Endodermal cell (in vitro differentiated cells): Measurements from ENCODE around the gene ZNF618. TPM values are rescaled to one million over a fixed set of nuclear protein-coding genes. Genes with fewer than 3 reads are reported as not detected.

Source experiments
- DNase-seq: peaks from one replicate; pipeline ENCODE4 v3.0.0-alpha.2; 2017
- H3K27ac ChIP-seq: 2 replicates; pipeline ENCODE4 v1.5.1; 2013; ENCODE audit warnings: mild to moderate bottlenecking, low read depth, low read length, moderate library complexity
- H3K27me3 ChIP-seq: 2 replicates; pipeline ENCODE4 v1.6.1; 2013; ENCODE audit warnings: mild to moderate bottlenecking, low read length, moderate library complexity; ENCODE audit not compliant: insufficient read depth, control insufficient read depth, poor library complexity, severe bottlenecking
- H3K36me3 ChIP-seq: 2 replicates; pipeline ENCODE4 v1.7.0; 2013; ENCODE audit warnings: mild to moderate bottlenecking, low read length, moderate library complexity; ENCODE audit not compliant: control insufficient read depth, insufficient read depth
- H3K4me1 ChIP-seq: one replicate; pipeline ENCODE4 v1.7.0; 2013; ENCODE audit warnings: low read length; ENCODE audit not compliant: control insufficient read depth, insufficient read depth
- H3K4me3 ChIP-seq: 2 replicates; pipeline ENCODE4 v1.5.1; 2013; ENCODE audit warnings: mild to moderate bottlenecking, low read length, moderate library complexity
- H3K9ac ChIP-seq: 2 replicates; pipeline ENCODE4 v1.6.1; 2013; ENCODE audit warnings: mild to moderate bottlenecking, low read length, moderate library complexity; ENCODE audit not compliant: poor library complexity, severe bottlenecking; ENCODE audit errors: extremely low read depth
- H3K9me3 ChIP-seq: 2 replicates; pipeline ENCODE4 v1.6.1; 2013; ENCODE audit warnings: mild to moderate bottlenecking, low read length, moderate library complexity; ENCODE audit not compliant: control insufficient read depth
- H3K27ac Mint-ChIP-seq: 2 replicates; pipeline ENCODE4 v1.8.0; 2020; ENCODE audit warnings: mixed read lengths
- H3K27me3 Mint-ChIP-seq: 2 replicates; pipeline ENCODE4 v1.8.0; 2021; ENCODE audit warnings: mild to moderate bottlenecking, mixed read lengths; ENCODE audit not compliant: insufficient read depth
- H3K36me3 Mint-ChIP-seq: 2 replicates; pipeline ENCODE4 v1.8.0; 2020; ENCODE audit warnings: low read depth, mixed read lengths
- H3K4me1 Mint-ChIP-seq: 2 replicates; pipeline ENCODE4 v1.8.0; 2020; ENCODE audit warnings: mixed read lengths
- H3K4me3 Mint-ChIP-seq: 2 replicates; pipeline ENCODE4 v1.8.0; 2020; ENCODE audit warnings: mild to moderate bottlenecking, moderate library complexity, mixed read lengths
- H3K9me3 Mint-ChIP-seq: 2 replicates; pipeline ENCODE4 v1.8.0; 2020; ENCODE audit warnings: mild to moderate bottlenecking, mixed read lengths
- CTCF ChIP-seq: fragments of 200-600 bp; sonication (generic); conservative IDR thresholded peaks from 2 replicates; pipeline ENCODE4 v1.5.0; 2021; ENCODE audit warnings: antibody characterized with exemption, mild to moderate bottlenecking
- WGBS, 2 experiments: methylation state at CpG; one replicate each; pipeline versions ENCODE4 v1.1.5 to v1.1.7; 2013; ENCODE audit warnings: missing lambda C conversion rate in 2 of 2, mixed read lengths in 1 of 2; ENCODE audit not compliant: insufficient coverage in 1 of 2, insufficient read length in 1 of 2; 5-methylcytosine and 5-hydroxymethylcytosine counted together
- total RNA-seq, 2 donors: library from RNA; stranded (reverse); fragmentation: NEBNext Ultra II Directional in 1 of 2; extraction: Animal tissue kit (Norgen Biotek cat#: 25700) in 1 of 2; gene quantifications; 2 replicates in 1 of 2; 3 replicates in 1 of 2; pipeline ENCODE4 v1.2.1, GENCODE V29; 2021

ZNF618 gene
- total RNA-seq, 2 donors from 2014 or later = 34.5 to 37.5 TPM

DNA sequence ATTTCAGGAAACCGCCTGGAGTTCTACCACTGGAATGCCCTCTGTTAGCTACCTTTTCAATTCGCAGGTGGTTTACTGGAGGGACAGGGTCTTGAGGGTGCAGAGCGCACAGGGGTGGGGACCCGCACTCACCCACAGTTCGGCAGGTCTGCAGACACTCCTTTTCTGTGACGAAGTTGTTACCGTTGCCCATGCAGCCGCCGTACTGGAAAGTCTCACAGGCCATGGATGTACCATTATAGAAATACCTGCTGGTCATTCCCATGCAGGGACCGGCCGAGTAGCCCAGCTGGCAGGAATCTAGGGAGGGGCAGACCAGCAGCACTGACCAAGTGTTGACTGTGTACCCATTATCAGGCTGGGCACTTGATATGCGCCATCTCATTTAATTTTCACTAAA, 185.2 kb downstream of the ZNF618 start:
- peaks cover 18% of the 10 kb centered on the region for H3K4me1 Mint-ChIP-seq
- Histone ChIP-seq H3K9me3 (no peaks in the 10 kb centered on the region), H3K4me1 (peaks cover 2% of the 10 kb centered on the region), H3K9ac (no peak overlapping the region), H3K27me3 (no peaks in the 10 kb centered on the region), H3K4me3 (no peak overlapping the region), H3K27ac (no peak overlapping the region), H3K36me3 (no peaks in the 10 kb centered on the region)
- DNase-seq = peak; percentile 38
- no peak overlapping the region for H3K4me3 Mint-ChIP-seq
- no peaks in the 10 kb centered on the region for H3K9me3 Mint-ChIP-seq
- WGBS, 2 experiments = 93 to 98% methylated on average over 11 to 12 of the region's 12 CpGs
- TF ChIP-seq CTCF = no peak
- peaks cover 4% of the 10 kb centered on the region for H3K27me3 Mint-ChIP-seq
- H3K36me3 Mint-ChIP-seq = no peaks in the 10 kb centered on the region
- H3K27ac Mint-ChIP-seq = no peak overlapping the region

DNA sequence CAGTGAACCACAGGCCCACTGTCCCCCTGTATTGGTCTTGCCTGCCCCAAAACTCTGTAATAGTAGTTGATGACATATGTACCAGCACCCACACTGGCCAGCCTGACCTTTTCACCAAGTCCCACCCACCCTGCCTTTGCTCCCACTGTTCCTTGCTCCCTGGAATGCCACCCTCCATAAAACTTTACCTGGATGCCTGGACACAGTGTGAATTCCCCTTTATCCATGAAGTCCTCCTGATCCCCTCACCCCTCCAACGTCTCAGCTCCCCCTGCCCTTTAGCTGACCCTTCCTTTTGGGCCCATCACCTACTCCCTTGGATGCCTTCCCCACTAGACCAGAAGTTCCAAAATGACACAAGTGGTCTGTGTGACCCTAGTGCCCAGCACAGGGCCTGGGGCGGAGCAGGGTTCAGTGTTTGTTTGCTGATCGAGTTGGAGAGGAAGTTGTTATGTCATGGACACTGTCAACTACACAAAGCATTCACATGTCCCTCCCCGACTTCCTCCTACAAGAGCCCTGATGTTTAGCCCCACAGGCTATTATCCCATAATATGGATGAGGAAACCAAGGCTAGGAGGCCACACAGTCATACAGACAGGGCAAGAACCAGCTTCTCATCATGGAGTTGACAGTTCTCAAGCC, 185.8 kb downstream of the ZNF618 start:
- Mint-ChIP-seq H3K4me1 (peaks cover 11% of the 10 kb centered on the region), H3K36me3 (no peaks in the 10 kb centered on the region), H3K27ac (no peak overlapping the region), H3K4me3 (no peak overlapping the region), H3K9me3 (no peaks in the 10 kb centered on the region), H3K27me3 (peaks cover 4% of the 10 kb centered on the region)
- H3K36me3 ChIP-seq = no peaks in the 10 kb centered on the region
- H3K9me3 ChIP-seq = no peaks in the 10 kb centered on the region
- no peak for TF ChIP-seq CTCF
- 79 to 89% methylated on average over 2 to 4 of the region's 4 CpGs for WGBS, 2 experiments
- no peaks in the 10 kb centered on the region for H3K27me3 ChIP-seq
- H3K9ac ChIP-seq = no peak overlapping the region
- H3K4me1 ChIP-seq = peaks cover 2% of the 10 kb centered on the region
- no peak overlapping the region for H3K27ac ChIP-seq
- DNase-seq = peak; percentile 29
- H3K4me3 ChIP-seq = no peak overlapping the region

DNA sequence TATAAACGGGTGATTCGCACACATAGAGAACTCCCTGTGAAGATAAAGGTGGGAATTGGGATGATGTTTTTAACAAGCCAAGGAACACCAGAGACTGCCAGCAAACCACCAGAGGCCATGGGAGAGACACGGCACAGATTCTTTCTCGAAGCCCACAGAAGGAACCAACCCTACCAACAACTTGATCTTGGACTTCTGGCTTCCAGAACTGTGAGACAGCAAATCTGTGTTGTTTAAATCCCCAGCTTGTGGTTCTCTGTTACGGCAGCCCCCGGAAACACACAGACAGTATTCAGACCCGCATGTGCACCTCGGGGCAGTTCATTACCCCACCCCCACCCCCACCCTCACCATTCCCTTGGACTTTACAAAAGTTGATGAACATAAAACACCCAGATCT, 189.2 kb downstream of the ZNF618 start:
- Histone ChIP-seq H3K27ac (no peak overlapping the region), H3K9me3 (no peaks in the 10 kb centered on the region), H3K9ac (no peak overlapping the region), H3K4me1 (peaks cover 2% of the 10 kb centered on the region), H3K27me3 (no peaks in the 10 kb centered on the region), H3K4me3 (no peak overlapping the region), H3K36me3 (no peaks in the 10 kb centered on the region)
- Mint-ChIP-seq H3K27me3 (peaks cover 4% of the 10 kb centered on the region), H3K4me1 (peaks cover 14% of the 10 kb centered on the region), H3K4me3 (no peak overlapping the region), H3K9me3 (no peaks in the 10 kb centered on the region), H3K27ac (no peak overlapping the region), H3K36me3 (no peaks in the 10 kb centered on the region)
- DNase-seq = peak; percentile 29
- WGBS, 2 experiments = 92 to 100% methylated on average over 2 to 8 of the region's 8 CpGs
- no peak for TF ChIP-seq CTCF
